ENCODE measurements around the gene CD27. TPM values are rescaled to one million over a fixed set of nuclear protein-coding genes. Genes with fewer than 3 reads are reported as not detected.
A peak's percentile ranks its signal among the peaks of the same experiment; 100 is the strongest.
"Not testable (repeated sequence)": the region's sequence is repeated elsewhere in the genome, so short reads cannot be mapped to it uniquely, and the experiment has no call there.

Gene CD27
- total RNA-seq, 2 donors from 2014 or later = not detected

- Histone ChIP-seq H3K36me3 (replicated peaks in 1 of 2; ENCODE audit: insufficient read depth in 1 of 2, low read depth in 2 of 2) (peaks cover 4 to 12% of the 10 kb centered on the region in 2 donors), H3K27me3 (no peaks in the 10 kb centered on the region), H3K4me1 (peaks cover 6% of the 10 kb centered on the region), H3K27ac (no peak overlapping the region), H3K4me3 (no peak overlapping the region), H3K9me3 (no peaks in the 10 kb centered on the region)
- WGBS, 2 donors = 62 to 88% methylated on average over 6 to 7 of the region's 7 CpGs
- TF ChIP-seq CTCF (IDR thresholded peaks at IDR 0.05) (no peak), POLR2A (IDR thresholded peaks at IDR 0.05) (no peak)
- DNase-seq = no peak
- no peak for ATAC-seq
- intact Hi-C loops (cut with DNase I) = loop anchor here (5.0 kb wide), 1 partner anchor 36 kb away; no protein-coding TSS in a partner anchor
Measured at GRCh38 chr12:6463216-6463615, 18.5 kb downstream of the CD27 start.

- H3K36me3 ChIP-seq (replicated peaks in 1 of 2; ENCODE audit: insufficient read depth in 1 of 2, low read depth in 2 of 2) = peaks cover 4 to 6% of the 10 kb centered on the region in 2 donors
- TF ChIP-seq CTCF (IDR thresholded peaks at IDR 0.05) (no peak), POLR2A (IDR thresholded peaks at IDR 0.05) (no peak)
- H3K9me3 ChIP-seq = no peaks in the 10 kb centered on the region
- 79 to 86% methylated on average over 6 of the region's 6 CpGs for WGBS, 2 donors
- no peak overlapping the region for H3K27ac ChIP-seq
- DNase-seq (no peak), ATAC-seq (no peak)
- intact Hi-C loops (cut with DNase I) = loop anchor here (5.0 kb wide), 1 partner anchor 37 kb away; no protein-coding TSS in a partner anchor
- no peak overlapping the region for H3K4me3 ChIP-seq
- peaks cover 12% of the 10 kb centered on the region for H3K4me1 ChIP-seq
- no peaks in the 10 kb centered on the region for H3K27me3 ChIP-seq
Measured at GRCh38 chr12:6463858-6464257, 19.1 kb downstream of the CD27 start.

- ATAC-seq = no peak
- H3K4me3 ChIP-seq = no peak overlapping the region
- no peaks in the 10 kb centered on the region for H3K9me3 ChIP-seq
- H3K4me1 ChIP-seq = peaks cover 19% of the 10 kb centered on the region
- H3K27ac ChIP-seq = no peak overlapping the region
- H3K27me3 ChIP-seq = no peaks in the 10 kb centered on the region
- intact Hi-C loops (cut with DNase I) = loop anchor here (5.0 kb wide), 1 partner anchor 37 kb away; no protein-coding TSS in a partner anchor
- WGBS, 2 donors = 85 to 92% methylated on average over 8 of the region's 8 CpGs
- TF ChIP-seq POLR2A (IDR thresholded peaks at IDR 0.05) = no peak
- TF ChIP-seq CTCF (IDR thresholded peaks at IDR 0.05) = no peak
- no peak for DNase-seq
- peaks cover 4% of the 10 kb centered on the region in 2 donors for H3K36me3 ChIP-seq (replicated peaks in 1 of 2; ENCODE audit: insufficient read depth in 1 of 2, low read depth in 2 of 2)
Measured at GRCh38 chr12:6464531-6464930, 19.8 kb downstream of the CD27 start.

GRCh38 chr12:6465467-6466183, 20.9 kb downstream of the CD27 start:
- Histone ChIP-seq H3K36me3 (replicated peaks in 1 of 2; ENCODE audit: insufficient read depth in 1 of 2, low read depth in 2 of 2) (peaks cover 0 to under 1% of the 10 kb centered on the region in 2 donors), H3K4me1 (peaks cover 24% of the 10 kb centered on the region), H3K9me3 (no peaks in the 10 kb centered on the region), H3K4me3 (no peak overlapping the region), H3K27ac (no peak overlapping the region), H3K27me3 (no peaks in the 10 kb centered on the region)
- DNase-seq (peak; percentile 59 to 72 (median 62)), ATAC-seq (peak; percentile 69)
- peak; percentile 73 to 93 (median 85) for TF ChIP-seq CTCF (IDR thresholded peaks at IDR 0.05)
- TF ChIP-seq POLR2A (IDR thresholded peaks at IDR 0.05) = no peak
- WGBS, 2 donors = 34 to 42% methylated on average over 6 of the region's 6 CpGs
- intact Hi-C loops (cut with DNase I) = no loop called here

- no peak for ATAC-seq
- no peak for DNase-seq
- no peaks in the 10 kb centered on the region for H3K9me3 ChIP-seq
- H3K4me1 ChIP-seq = peaks cover 26% of the 10 kb centered on the region
- no peak overlapping the region for H3K4me3 ChIP-seq
- H3K27ac ChIP-seq = no peak overlapping the region
- TF ChIP-seq CTCF (IDR thresholded peaks at IDR 0.05) (no peak), POLR2A (IDR thresholded peaks at IDR 0.05) (no peak)
- intact Hi-C loops (cut with DNase I) = no loop called here
- H3K36me3 ChIP-seq (replicated peaks in 1 of 2; ENCODE audit: insufficient read depth in 1 of 2, low read depth in 2 of 2) = no peaks in the 10 kb centered on the region
- 79 to 92% methylated on average over 5 of the region's 5 CpGs for WGBS, 2 donors
- H3K27me3 ChIP-seq = no peaks in the 10 kb centered on the region
Measured at GRCh38 chr12:6466184-6466573, 21.4 kb downstream of the CD27 start.

- not testable (repeated sequence) for H3K36me3 ChIP-seq (replicated peaks in 1 of 2; ENCODE audit: insufficient read depth in 1 of 2, low read depth in 2 of 2); ATAC-seq
- peaks cover 29% of the 10 kb centered on the region for H3K4me1 ChIP-seq
Measured at GRCh38 chr12:6466751-6467150, 22.0 kb downstream of the CD27 start.

More at GRCh38 chr12:6466751-6467150, 22.0 kb downstream of the CD27 start:
- intact Hi-C loops (cut with DNase I); H3K27me3 ChIP-seq; H3K27ac ChIP-seq; H3K4me3 ChIP-seq; H3K9me3 ChIP-seq; DNase-seq: not testable (repeated sequence)
- WGBS, 2 donors = 74 to 93% methylated on average over 4 of the region's 4 CpGs

Data from body of pancreas (tissue), 4 donors.